PC-3 (cell line): ENCODE data around the gene PDGFC.

Experiments
- CTCF ChIP-seq: fragments of 300-600 bp; sonication (generic); conservative IDR thresholded peaks from 2 replicates; pipeline ENCODE4 v1.5.1; 2017; ENCODE audit warnings: antibody characterized with exemption, low read depth, mild to moderate bottlenecking, low read length
- EZH2 ChIP-seq: fragments of 300-600 bp; sonication (generic); IDR thresholded peaks from one replicate; pipeline ENCODE4 v1.6.1; 2017; ENCODE audit warnings: antibody characterized with exemption, mild to moderate bottlenecking, low read length; ENCODE audit not compliant: unreplicated experiment
- EZH2phosphoT487 ChIP-seq: fragments of 300-600 bp; sonication (generic); IDR thresholded peaks from 2 replicates; pipeline ENCODE4 v1.6.1; 2018; ENCODE audit warnings: mild to moderate bottlenecking, antibody characterized with exemption, low read length, borderline replicate concordance

GRCh38 chr4:156778093-156778492, 193.5 kb downstream of the PDGFC start:
- TF ChIP-seq CTCF (no peak), EZH2phosphoT487 (no peak), EZH2 (no peak)
